Pancreas (tissue), 10 donors: Measurements from ENCODE around the gene PRSS3. TPM values are rescaled to one million over a fixed set of nuclear protein-coding genes. Genes with fewer than 3 reads are reported as not detected.
A peak's percentile ranks its signal among the peaks of the same experiment; 100 is the strongest.
"Not testable (repeated sequence)": the region's sequence is repeated elsewhere in the genome, so short reads cannot be mapped to it uniquely, and the experiment has no call there.

Experiments used
- ATAC-seq, 4 donors: fragments of 200-7000 bp; cut with Tn5 transposase; one replicate each; pipeline versions ENCODE4 v1.8.0 to v1.9.1; 2020; ENCODE audit warnings: mild to moderate bottlenecking in 4 of 4, moderate library complexity in 4 of 4
- DNase-seq, 6 donors: peaks; one replicate each; pipeline ENCODE4 v3.0.0-alpha.2; 2020
- FAIRE-seq: peaks from 2 replicates; lab custom pipeline; 2012; peaks lifted over from hg19 to GRCh38; lab: Jason Lieb, UNC
- H3K27ac ChIP-seq, 4 donors: fragments of 200-600 bp; sonication (generic); 1 replicate in 3 of 4; 2 replicates in 1 of 4; pipeline versions ENCODE4 v1.5.0 to v1.8.0; 2020
- H3K27me3 ChIP-seq, 4 donors: fragments of 200-600 bp; one replicate each; pipeline ENCODE4 v1.8.0; 2021
- H3K36me3 ChIP-seq, 3 donors: fragments of 200-600 bp; sonication (generic) in 1 of 3; one replicate each; pipeline versions ENCODE4 v1.5.0 to v1.8.0; 2020 to 2021
- H3K4me1 ChIP-seq, 3 donors: fragments of 200-600 bp; one replicate each; pipeline ENCODE4 v1.8.0; 2021
- H3K4me3 ChIP-seq, 4 donors: fragments of 200-600 bp; sonication (generic) in 2 of 4; one replicate each; pipeline versions ENCODE4 v1.5.0 to v1.8.0; 2020 to 2021
- H3K9me3 ChIP-seq, 4 donors: fragments of 200-600 bp; one replicate each; pipeline ENCODE4 v1.8.0; 2021
- CTCF ChIP-seq, 4 donors: fragments of 200-600 bp; sonication (generic) in 3 of 4; IDR thresholded peaks; one replicate each; pipeline versions ENCODE4 v1.5.0 to v1.8.0; 2021; ENCODE audit warnings: antibody characterized with exemption in 4 of 4
- WGBS, 2 donors: extraction: QIAGEN DNeasy Blood & Tissue Kit; methylation state at CpG; one replicate each; pipeline ENCODE4 v1.1.7; 2013; 5-methylcytosine and 5-hydroxymethylcytosine counted together
- intact Hi-C, 3 donors: fragments of 100-400 bp; cut with DNase I; formaldehyde crosslinking; loops; one replicate each; pipeline versions ENCODE4 v1.11.1 to v1.14.2; 2022
- polyA plus RNA-seq, 2 donors: library from polyadenylated mRNA; stranded (reverse); fragments of 200-250 nt; gene quantifications; one replicate each; pipeline ENCODE4 v1.2.3, GENCODE V29; 2013
- total RNA-seq, 6 donors: library from RNA; stranded (reverse); fragmentation: NEBNext Ultra II Directional in 4 of 6; extraction: Animal tissue kit (Norgen Biotek cat#: 25700) in 4 of 6; gene quantifications; one replicate each; pipeline versions ENCODE4 v1.2.1 to v1.2.4, GENCODE V29; 2021 to 2023
- donor health status: healthy with polysubstance abuse.
- donor health status: DM: no; HTN: no; CAD: no; lungs with moderate emphysema.
- donor health status: DM: no; HTN: no; CAD: no.
- donor health status: control.
- donor health status: control.
- donor health status: Bipolar disorder and iron deficiency.
- donor health status: DM: yes; HTN: yes; CAD: no.
- donor health status: DM: no; HTN: no; CAD: no.
- donor health status: DM: no; HTN: no; CAD: no.
- donor health status: DM: yes; HTN: yes; CAD: no.

PRSS3 gene
- total RNA-seq (1,000 to 10,000 TPM in 3 of 6 donors, 100 to 1,000 TPM in 3; 341 to 5,218 (median 1,762) TPM), polyA plus RNA-seq (1,000 to 10,000 TPM in 1 of 2 donors, 100 to 1,000 TPM in 1; 986 to 1,801 TPM)

DNA sequence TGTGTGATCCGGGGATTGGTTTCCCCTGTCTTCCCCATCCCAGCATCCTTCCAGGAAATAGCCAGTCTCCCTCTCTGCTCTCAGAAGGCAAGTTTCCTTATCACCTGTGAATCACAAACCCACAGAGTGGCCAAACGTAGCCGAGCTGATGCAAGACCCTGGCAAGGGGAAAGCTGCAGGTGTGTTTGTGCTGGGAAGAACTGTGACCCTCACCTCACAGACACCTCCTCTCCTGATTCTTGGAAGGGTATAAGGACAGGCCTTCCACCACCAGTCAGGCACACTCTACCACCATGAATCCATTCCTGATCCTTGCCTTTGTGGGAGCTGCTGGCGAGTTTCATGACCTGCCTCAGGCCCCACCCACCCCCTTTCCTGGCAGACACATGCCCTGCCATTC lies at the start of gene PRSS3:
Gene PRSS3 (plus strand): TSS at position 281 of the 400 bp plus-strand sequence. CDS start 13 bp downstream, at position 294.
- Histone ChIP-seq H3K27ac (peak within 1 kb of the TSS; percentile 19 to 82 (median 72)), H3K36me3 (no peaks in the 10 kb centered on the region), H3K4me1 (peaks cover 15 to 59% (median 21%) of the 10 kb centered on the region in 3 donors), H3K9me3 (no peaks in the 10 kb centered on the region), H3K27me3 (no peaks in the 10 kb centered on the region), H3K4me3 (peak within 1 kb of the TSS in 1 of 4 donors; percentile 3)
- FAIRE-seq: no peak
- peak; percentile 67 to 89 (median 78) for DNase-seq
- 21 to 27% methylated on average over 4 of the region's 4 CpGs for WGBS, 2 donors
- intact Hi-C loops: no loop called here
- no peak for TF ChIP-seq CTCF (IDR thresholded peaks at IDR 0.05)
- peak; percentile 57 to 64 (median 64) for ATAC-seq

DNA sequence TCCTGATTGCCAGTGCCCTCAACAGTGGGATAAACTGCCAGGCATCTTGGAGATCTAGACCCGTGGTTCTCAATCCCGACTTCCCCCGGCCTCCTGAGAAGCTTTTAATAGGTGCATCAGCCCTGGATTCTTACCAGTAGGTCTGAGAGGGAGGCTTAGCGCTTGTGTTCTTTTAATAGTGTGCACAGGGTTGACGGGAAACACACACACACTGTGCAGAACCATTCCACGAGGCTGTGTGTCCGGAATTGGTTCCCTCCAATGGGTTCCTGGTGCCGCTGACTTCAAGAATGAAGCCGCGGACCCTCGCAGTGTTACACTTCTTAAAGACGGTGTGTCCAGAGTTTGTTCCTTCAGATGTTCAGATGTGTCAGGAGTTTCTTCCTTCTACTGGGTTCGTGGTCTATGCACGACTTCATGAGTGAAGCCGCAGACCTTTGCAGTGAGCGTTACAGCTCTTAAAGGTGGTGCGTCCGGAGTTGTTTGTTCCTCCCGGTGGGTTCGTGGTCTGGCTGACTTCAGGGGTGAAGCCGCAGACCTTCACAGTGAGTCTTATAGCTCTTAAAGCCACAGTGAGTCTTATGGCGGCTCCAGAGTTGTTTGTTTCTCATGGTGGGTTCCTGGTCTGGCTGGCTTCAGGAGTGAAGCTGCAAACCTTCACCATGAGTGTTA lies 46.6 kb upstream of the PRSS3 start:
- no peak for TF ChIP-seq CTCF (IDR thresholded peaks at IDR 0.05)
- intact Hi-C loops: no loop called here
- no peak overlapping the region for H3K4me3 ChIP-seq
- DNase-seq (no peak), FAIRE-seq (no peak), ATAC-seq (no peak)
- no peaks in the 10 kb centered on the region for H3K9me3 ChIP-seq
- no peak overlapping the region for H3K27ac ChIP-seq
- H3K4me1 ChIP-seq: peaks cover 0 to 4% (median 0%) of the 10 kb centered on the region in 3 donors
- H3K27me3 ChIP-seq: no peaks in the 10 kb centered on the region
- no peaks in the 10 kb centered on the region for H3K36me3 ChIP-seq
- 88 to 91% methylated on average over 22 of the region's 22 CpGs for WGBS, 2 donors

GRCh38 chr9:33749305-33749654 lies 46.1 kb upstream of the PRSS3 start:
- DNase-seq, FAIRE-seq, H3K36me3 ChIP-seq, H3K27ac ChIP-seq, ATAC-seq, H3K4me1 ChIP-seq, intact Hi-C loops, H3K4me3 ChIP-seq, H3K27me3 ChIP-seq, H3K9me3 ChIP-seq: not testable (repeated sequence)
- 80 to 81% methylated on average over 6 of the region's 6 CpGs for WGBS, 2 donors

- TF ChIP-seq CTCF (IDR thresholded peaks at IDR 0.05): no peak
- no peak overlapping the region for H3K27ac ChIP-seq
- no peaks in the 10 kb centered on the region for H3K36me3 ChIP-seq
- no peaks in the 10 kb centered on the region for H3K9me3 ChIP-seq
- H3K4me1 ChIP-seq: peaks cover 0 to 4% (median 0%) of the 10 kb centered on the region in 3 donors
- intact Hi-C loops: no loop called here
- DNase-seq: peak in 2 of 6 donors; percentile 63 to 65
- no peak for FAIRE-seq
- peak overlapping the region in 1 of 4 donors; percentile 12 for H3K4me3 ChIP-seq
- peak in 3 of 4 donors; percentile 58 to 76 (median 66) for ATAC-seq
- 41 to 51% methylated on average over 33 to 35 of the region's 35 CpGs for WGBS, 2 donors
- no peaks in the 10 kb centered on the region for H3K27me3 ChIP-seq
These were observed 45.0 kb upstream of the PRSS3 start for GRCh38 chr9:33750307-33750838.

DNA sequence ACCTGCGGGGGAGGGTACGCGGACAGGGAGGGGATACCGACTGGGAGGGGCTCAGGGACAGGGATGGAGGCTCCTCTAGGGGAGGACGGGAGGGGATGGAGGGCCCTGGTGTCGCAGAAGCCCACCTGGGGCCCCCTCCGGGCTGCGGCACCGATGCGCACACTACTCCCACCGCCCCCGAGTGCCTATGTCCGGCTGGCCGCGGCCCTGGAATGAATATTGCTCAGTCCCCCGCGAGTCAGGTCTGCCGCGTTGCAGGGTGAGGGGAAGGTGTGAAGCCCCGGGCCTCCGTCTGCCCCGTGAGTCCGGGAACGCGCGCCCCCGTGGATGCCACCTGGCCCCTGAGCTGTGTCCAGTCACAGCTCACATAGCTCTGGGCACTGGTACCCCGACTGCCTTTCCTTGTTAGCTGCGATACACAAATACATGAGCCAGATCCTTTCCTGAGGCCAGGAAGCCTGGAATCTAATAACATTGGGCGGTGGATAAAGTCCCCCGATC lies 44.5 kb upstream of the PRSS3 start:
- Histone ChIP-seq H3K27ac (no peak overlapping the region), H3K36me3 (no peaks in the 10 kb centered on the region), H3K27me3 (no peaks in the 10 kb centered on the region), H3K4me1 (peaks cover 0 to 4% (median 0%) of the 10 kb centered on the region in 3 donors), H3K4me3 (peak overlapping the region in 1 of 4 donors; percentile 12), H3K9me3 (no peaks in the 10 kb centered on the region)
- WGBS, 2 donors: 24 to 46% methylated on average over 31 of the region's 31 CpGs
- FAIRE-seq (no peak), DNase-seq (peak in 2 of 6 donors; percentile 60 to 72), ATAC-seq (peak in 3 of 4 donors; percentile 11 to 37 (median 27))
- no peak for TF ChIP-seq CTCF (IDR thresholded peaks at IDR 0.05)
- intact Hi-C loops: no loop called here
